Right lobe of liver (tissue), 4 donors: Measurements from ENCODE around the gene DHX30.

ENCODE experiments used
- CTCF ChIP-seq, 4 donors: fragments of 200-600 bp in 3 of 4; fragments of 450-650 bp in 1 of 4; IDR thresholded peaks; one replicate each; pipeline versions ENCODE4 v1.5.1 to v1.8.0; 2016 to 2022; ENCODE audit warnings: antibody characterized with exemption in 4 of 4, mild to moderate bottlenecking in 2 of 4
- POLR2A ChIP-seq: fragments of 450-650 bp; IDR thresholded peaks from one replicate; pipeline ENCODE4 v1.6.1; 2017; ENCODE audit warnings: antibody characterized with exemption, mild to moderate bottlenecking
- donor health status: DM: no; HTN: no; CAD: no.
- donor health status: DM: no; HTN: no; CAD: no.
- donor health status: DM: no; HTN: yes; CAD: no.

GRCh38 chr3:47802734-47803479 is at the start of gene DHX30:
- TF ChIP-seq CTCF (IDR thresholded peaks at IDR 0.05) (no peak), POLR2A (peak; percentile 85)
